HuH-7 (cell line): ENCODE data around the gene CAMK1.

ENCODE experiments used
- DNase-seq: peaks from one replicate; pipeline ENCODE4 v3.0.0; 2011; ENCODE audit warnings: low spot score

Gene CAMK1

GRCh38 chr3:9769426-9770275 is at the start of gene CAMK1:
TSS of gene CAMK1 (minus strand) at chr3:9769947. CDS start at chr3:9767749, 2,198 bp downstream.
- DNase-seq: peak; percentile 98

GRCh38 chr3:9818666-9819335 is 49.1 kb upstream of the CAMK1 start:
- DNase-seq: no peak

- no peak for DNase-seq
Observed at GRCh38 chr3:9817436-9817835, 47.7 kb upstream of the CAMK1 start.

- DNase-seq: no peak
Observed at GRCh38 chr3:9815986-9816385, 46.2 kb upstream of the CAMK1 start.

- no peak for DNase-seq
Observed at GRCh38 chr3:9812870-9813483, 43.2 kb upstream of the CAMK1 start.

GRCh38 chr3:9810846-9811245 is 41.1 kb upstream of the CAMK1 start:
- DNase-seq: no peak

GRCh38 chr3:9810433-9810770 is 40.7 kb upstream of the CAMK1 start:
- no peak for DNase-seq

GRCh38 chr3:9809615-9810432 is 40.1 kb upstream of the CAMK1 start, which contains the start of gene TTLL3:
TSS of gene TTLL3 (plus strand) at chr3:9810262. CDS start at chr3:9810662, 400 bp downstream.
- DNase-seq: peak; percentile 88

- no peak for DNase-seq
Observed at GRCh38 chr3:9809239-9809614, 39.5 kb upstream of the CAMK1 start.

- peak; percentile 90 for DNase-seq
Observed at GRCh38 chr3:9808345-9809037, 38.7 kb upstream of the CAMK1 start.

- DNase-seq: no peak
Observed at GRCh38 chr3:9807981-9808344, 38.2 kb upstream of the CAMK1 start.

GRCh38 chr3:9806688-9807589 is 37.2 kb upstream of the CAMK1 start:
- no peak for DNase-seq

GRCh38 chr3:9806137-9806536 is 36.4 kb upstream of the CAMK1 start:
- DNase-seq: no peak

GRCh38 chr3:9804996-9805395 is 35.2 kb upstream of the CAMK1 start:
- no peak for DNase-seq

- no peak for DNase-seq
Observed at GRCh38 chr3:9803494-9803893, 33.7 kb upstream of the CAMK1 start.

GRCh38 chr3:9800529-9800928 is 30.8 kb upstream of the CAMK1 start:
- peak; percentile 47 for DNase-seq

- no peak for DNase-seq
Observed at GRCh38 chr3:9797196-9797945, 27.6 kb upstream of the CAMK1 start.

GRCh38 chr3:9795207-9795606 is 25.5 kb upstream of the CAMK1 start:
- DNase-seq: no peak

- DNase-seq: no peak
Observed at GRCh38 chr3:9794400-9794799, 24.7 kb upstream of the CAMK1 start.
